Keratinocyte (primary cell): Measurements from ENCODE around the gene EFHB. TPM values are rescaled to one million over a fixed set of nuclear protein-coding genes. Genes with fewer than 3 reads are reported as not detected.

ENCODE experiments used
- DNase-seq: peaks from one replicate; pipeline ENCODE4 v3.0.0-alpha.2; 2011; ENCODE audit warnings: low read depth, missing footprints, low spot score
- FAIRE-seq: peaks from 2 replicates; lab custom pipeline; 2011; peaks lifted over from hg19 to GRCh38; lab: Jason Lieb, UNC
- H2AFZ ChIP-seq: 2 replicates; pipeline ENCODE4 v1.6.0; 2012; ENCODE audit warnings: low read length, control low read depth, inconsistent platforms; ENCODE audit not compliant: control insufficient read depth
- H3K27ac ChIP-seq: 2 replicates; pipeline ENCODE4 v1.5.1; 2011; ENCODE audit warnings: low read length; ENCODE audit not compliant: control insufficient read depth, insufficient read depth
- H3K27me3 ChIP-seq: 3 replicates; pipeline ENCODE4 v1.6.0; 2011; ENCODE audit warnings: low read length; ENCODE audit not compliant: control insufficient read depth, insufficient read depth; ENCODE audit errors: extremely low read depth
- H3K36me3 ChIP-seq, 2 experiments: 2 replicates in 1 of 2; 3 replicates in 1 of 2; pipeline ENCODE4 v1.5.1; 2011; ENCODE audit warnings: low read length in 2 of 2, mild to moderate bottlenecking in 1 of 2; ENCODE audit not compliant: control insufficient read depth in 2 of 2, insufficient read depth in 2 of 2; ENCODE audit errors: extremely low read depth in 1 of 2
- H3K4me1 ChIP-seq: 3 replicates; pipeline ENCODE4 v1.5.1; 2011; ENCODE audit warnings: low read length; ENCODE audit not compliant: control insufficient read depth, insufficient read depth; ENCODE audit errors: extremely low read depth
- H3K4me2 ChIP-seq: 3 replicates; pipeline ENCODE4 v1.6.0; 2011; ENCODE audit warnings: low read depth, low read length; ENCODE audit not compliant: control insufficient read depth, insufficient read depth; ENCODE audit errors: extremely low read depth
- H3K4me3 ChIP-seq, 3 experiments: fragments of 200-600 bp in 1 of 3; sonication (generic) in 1 of 3; 2 replicates in 2 of 3; 3 replicates in 1 of 3; pipeline ENCODE4 v1.5.1; 2011 to 2016; ENCODE audit warnings: low read length in 3 of 3, mild to moderate bottlenecking in 3 of 3, control low read depth in 2 of 3, inconsistent platforms in 1 of 3, low read depth in 1 of 3, mixed read lengths in 1 of 3, mixed run types in 1 of 3, moderate library complexity in 1 of 3; ENCODE audit not compliant: control insufficient read depth in 2 of 3, insufficient read depth in 2 of 3; ENCODE audit errors: extremely low read depth in 1 of 3
- H3K79me2 ChIP-seq: 2 replicates; pipeline ENCODE4 v1.6.0; 2012; ENCODE audit warnings: low read length; ENCODE audit not compliant: control insufficient read depth, insufficient read depth
- H3K9ac ChIP-seq: 3 replicates; pipeline ENCODE4 v1.6.0; 2011; ENCODE audit warnings: low read length; ENCODE audit not compliant: control insufficient read depth, insufficient read depth; ENCODE audit errors: extremely low read depth
- H3K9me1 ChIP-seq: 3 replicates; pipeline ENCODE4 v1.6.0; 2011; ENCODE audit warnings: low read length; ENCODE audit not compliant: control insufficient read depth, insufficient read depth; ENCODE audit errors: extremely low read depth
- H3K9me3 ChIP-seq: 2 replicates; pipeline ENCODE4 v1.5.1; 2012; ENCODE audit warnings: low read depth, low read length; ENCODE audit not compliant: control insufficient read depth
- H4K20me1 ChIP-seq: 3 replicates; pipeline ENCODE4 v1.6.0; 2011; ENCODE audit warnings: low read length; ENCODE audit not compliant: control insufficient read depth, insufficient read depth; ENCODE audit errors: extremely low read depth
- CTCF ChIP-seq, 3 experiments: IDR thresholded peaks in 1 of 3; conservative IDR thresholded peaks in 1 of 3; optimal IDR thresholded peaks in 1 of 3; 2 replicates in 2 of 3; 3 replicates in 1 of 3; pipeline versions ENCODE3 to v1.5.1; 2011; ENCODE audit warnings: low read length in 3 of 3, mild to moderate bottlenecking in 3 of 3, moderate library complexity in 2 of 3, control low read depth in 1 of 3, inconsistent platforms in 1 of 3; ENCODE audit not compliant: insufficient read depth in 2 of 3; ENCODE audit errors: extremely low read depth in 1 of 3
- EZH2 ChIP-seq: IDR thresholded peaks from one replicate; pipeline ENCODE4 v1.6.1; 2012; ENCODE audit warnings: inconsistent platforms, mild to moderate bottlenecking, low read length, moderate library complexity
- dilution Hi-C: fragments of 300-500 bp; cut with MboI; formaldehyde crosslinking; loops from one replicate; pipeline ENCODE4 v1.7.0; 2020; ENCODE audit warnings: low sequenced_read_pairs; ENCODE audit not compliant: extremely low pct_ligation_motif_present
- polyA plus RNA-seq, 5 experiments: library from polyadenylated mRNA; depleted of rRNA in 3 of 5; stranded (reverse) in 3 of 5; stranded (forward) in 1 of 5; unstranded in 1 of 5; fragments of >200 nt; gene quantifications; 1 replicate in 1 of 5; 2 replicates in 3 of 5; 3 replicates in 1 of 5; pipeline versions ENCODE4 v1.2.1 to v1.2.3, GENCODE V29; 2011 to 2012; ENCODE audit warnings: missing spikeins in 2 of 5, low read depth in 1 of 5, low replicate concordance in 1 of 5

The EFHB gene
- polyA plus RNA-seq, 1 donor (not counting 4 experiments of a cell fraction or from before 2014, with no cell fraction given) = 0.26 TPM

DNA sequence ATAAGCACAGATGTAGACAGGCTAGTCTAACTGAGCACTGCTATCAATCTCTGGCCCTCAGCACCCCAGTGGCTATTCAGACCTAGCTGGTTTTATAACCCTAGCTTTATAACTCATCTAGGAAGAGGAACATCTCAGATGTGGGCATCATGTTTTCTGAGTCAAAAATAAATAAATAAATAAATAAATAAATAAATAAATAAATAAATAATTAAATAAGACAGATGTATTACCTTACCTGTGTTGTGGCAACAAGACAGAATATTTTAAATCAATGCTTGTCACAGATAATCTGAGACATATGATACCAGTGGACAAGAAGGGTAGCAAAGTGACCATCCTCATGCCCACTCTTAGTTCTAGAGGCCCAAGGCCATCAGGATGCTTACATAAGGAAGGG is 52.2 kb downstream of the EFHB start:
- TF ChIP-seq EZH2 = no peak
- no peak for TF ChIP-seq CTCF (optimal IDR thresholded peaks at IDR 0.05 in 1 of 3, IDR thresholded peaks at IDR 0.05 in 1 of 3, conservative IDR thresholded peaks at IDR 0.05 in 1 of 3; ENCODE audit: extremely low read depth in 1 of 3, insufficient read depth in 2 of 3, low read length in 3 of 3)
- no peaks in the 10 kb centered on the region for H3K79me2 ChIP-seq
- no peaks in the 10 kb centered on the region for H3K9me3 ChIP-seq
- H3K9me1 ChIP-seq = no peaks in the 10 kb centered on the region
- H3K9ac ChIP-seq = no peak overlapping the region
- no peak overlapping the region for H3K4me3 ChIP-seq
- no peak for FAIRE-seq
- no peak for DNase-seq
- H3K4me2 ChIP-seq = no peak overlapping the region
- dilution Hi-C loops = no loop called here
- no peak overlapping the region for H3K27ac ChIP-seq
- H4K20me1 ChIP-seq = no peaks in the 10 kb centered on the region
- no peaks in the 10 kb centered on the region for H3K4me1 ChIP-seq
- no peaks in the 10 kb centered on the region for H3K36me3 ChIP-seq
- no peak overlapping the region for H2AFZ ChIP-seq
- H3K27me3 ChIP-seq = no peaks in the 10 kb centered on the region

- Histone ChIP-seq H3K36me3 (no peaks in the 10 kb centered on the region), H3K4me1 (no peaks in the 10 kb centered on the region), H3K9ac (no peak overlapping the region), H3K4me3 (no peak overlapping the region), H3K9me3 (no peaks in the 10 kb centered on the region), H4K20me1 (no peaks in the 10 kb centered on the region), H3K79me2 (no peaks in the 10 kb centered on the region), H3K4me2 (no peak overlapping the region), H3K27ac (no peak overlapping the region), H3K27me3 (no peaks in the 10 kb centered on the region), H3K9me1 (no peaks in the 10 kb centered on the region), H2AFZ (no peak overlapping the region)
- TF ChIP-seq CTCF (optimal IDR thresholded peaks at IDR 0.05 in 1 of 3, IDR thresholded peaks at IDR 0.05 in 1 of 3, conservative IDR thresholded peaks at IDR 0.05 in 1 of 3; ENCODE audit: extremely low read depth in 1 of 3, insufficient read depth in 2 of 3, low read length in 3 of 3) = no peak
- TF ChIP-seq EZH2 = no peak
- FAIRE-seq = no peak
- dilution Hi-C loops = no loop called here
- no peak for DNase-seq
Measured at GRCh38 chr3:19881036-19881435, 53.0 kb downstream of the EFHB start.
